ENCODE measurements around the gene ARID4B.

DNA sequence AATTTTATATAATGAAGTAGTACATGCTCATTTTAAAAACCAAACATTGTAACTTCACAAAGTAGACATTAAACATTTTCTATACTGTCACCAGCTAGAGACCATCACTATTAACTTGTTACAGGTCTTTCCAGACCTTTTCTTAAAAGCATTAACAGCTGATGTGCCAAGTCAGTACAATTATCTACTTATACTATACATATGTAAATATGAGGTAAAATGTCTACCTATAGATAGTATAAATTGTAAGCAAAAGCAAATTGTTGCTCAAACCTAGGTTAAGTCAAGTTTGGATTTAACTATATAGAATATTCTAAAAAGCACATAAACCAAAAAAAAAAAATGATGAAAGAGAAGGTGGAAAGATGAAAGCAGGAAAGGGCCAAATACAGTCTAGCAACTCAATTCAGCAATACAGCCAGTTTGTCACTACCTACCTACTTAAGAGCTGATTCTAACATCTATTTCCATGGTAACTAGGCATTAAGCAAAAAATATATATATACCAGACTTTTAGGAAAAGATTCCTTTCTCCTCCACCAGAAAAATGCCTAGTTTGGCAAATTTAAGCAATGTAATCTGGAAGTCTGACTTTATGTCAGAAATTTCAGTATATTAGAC is 34.5 kb downstream of the ARID4B start:
- TF ChIP-seq, protein P1, sequence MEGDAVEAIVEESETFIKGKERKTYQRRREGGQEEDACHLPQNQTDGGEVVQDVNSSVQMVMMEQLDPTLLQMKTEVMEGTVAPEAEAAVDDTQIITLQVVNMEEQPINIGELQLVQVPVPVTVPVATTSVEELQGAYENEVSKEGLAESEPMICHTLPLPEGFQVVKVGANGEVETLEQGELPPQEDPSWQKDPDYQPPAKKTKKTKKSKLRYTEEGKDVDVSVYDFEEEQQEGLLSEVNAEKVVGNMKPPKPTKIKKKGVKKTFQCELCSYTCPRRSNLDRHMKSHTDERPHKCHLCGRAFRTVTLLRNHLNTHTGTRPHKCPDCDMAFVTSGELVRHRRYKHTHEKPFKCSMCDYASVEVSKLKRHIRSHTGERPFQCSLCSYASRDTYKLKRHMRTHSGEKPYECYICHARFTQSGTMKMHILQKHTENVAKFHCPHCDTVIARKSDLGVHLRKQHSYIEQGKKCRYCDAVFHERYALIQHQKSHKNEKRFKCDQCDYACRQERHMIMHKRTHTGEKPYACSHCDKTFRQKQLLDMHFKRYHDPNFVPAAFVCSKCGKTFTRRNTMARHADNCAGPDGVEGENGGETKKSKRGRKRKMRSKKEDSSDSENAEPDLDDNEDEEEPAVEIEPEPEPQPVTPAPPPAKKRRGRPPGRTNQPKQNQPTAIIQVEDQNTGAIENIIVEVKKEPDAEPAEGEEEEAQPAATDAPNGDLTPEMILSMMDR (IDR thresholded peaks at IDR 0.05; ENCODE audit: low read depth, low read length): no peak
- TF ChIP-seq POLR2A (IDR thresholded peaks at IDR 0.05; ENCODE audit: extremely low read depth, insufficient read length): no peak
- TF ChIP-seq, protein P2, sequence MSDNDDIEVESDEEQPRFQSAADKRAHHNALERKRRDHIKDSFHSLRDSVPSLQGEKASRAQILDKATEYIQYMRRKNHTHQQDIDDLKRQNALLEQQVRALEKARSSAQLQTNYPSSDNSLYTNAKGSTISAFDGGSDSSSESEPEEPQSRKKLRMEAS (IDR thresholded peaks at IDR 0.05; ENCODE audit: low read depth, low read length): no peak
- TF ChIP-seq MYC (IDR thresholded peaks at IDR 0.05; ENCODE audit: low read depth, low read length): no peak
